H1 (cell line): ENCODE results near the gene C2CD4C. TPM values are rescaled to one million over a fixed set of nuclear protein-coding genes. Genes with fewer than 3 reads are reported as not detected.

Experiments
- CHD7 ChIP-seq: fragments of 300-600 bp; sonication (generic); IDR thresholded peaks from 2 replicates; pipeline ENCODE4 v1.7.1; 2012; ENCODE audit warnings: low read length, moderate library complexity, mild to moderate bottlenecking, inconsistent platforms; ENCODE audit not compliant: insufficient replicate concordance
- GABPA ChIP-seq: IDR thresholded peaks from 2 replicates; pipeline ENCODE4 v1.6.1; 2011; ENCODE audit warnings: mild to moderate bottlenecking, low read length, moderate library complexity, borderline replicate concordance; ENCODE audit not compliant: insufficient read depth
- polyA plus RNA-seq, 7 experiments: library from polyadenylated mRNA; depleted of rRNA in 3 of 7; stranded (reverse) in 5 of 7; unstranded in 2 of 7; fragments of >200 nt in 5 of 7; fragments of 200-250 nt in 2 of 7; gene quantifications; 1 replicate in 5 of 7; 2 replicates in 1 of 7; 4 replicates in 1 of 7; pipeline versions ENCODE4 v1.2.1 to v1.2.3, GENCODE V29; 2011 to 2013; ENCODE audit warnings: missing spikeins in 2 of 7, mixed read lengths in 2 of 7
- total RNA-seq: library from RNA; stranded (reverse); fragmentation: NEBNext Ultra II Directional; extraction: Animal tissue kit (Norgen Biotek cat#: 25700); gene quantifications from 2 replicates; pipeline ENCODE4 v1.2.1, GENCODE V29; 2021

C2CD4C gene
- total and polyA plus RNA-seq, 2 of the 8 experiments (the other 6 are each of a cell fraction or from before 2014, with no cell fraction given) = 3.8 to 6.3 TPM

GRCh38 chr19:407511-408440 is 1.2 kb downstream of the C2CD4C start (continued):
- TF ChIP-seq CHD7 = no peak
- TF ChIP-seq GABPA = no peak
